ENCODE results near the gene FOXC1. TPM values are rescaled to one million over a fixed set of nuclear protein-coding genes. Genes with fewer than 3 reads are reported as not detected.

FOXC1 gene
- total RNA-seq, 1 experiment from 2014 or later: 7.3 TPM

DNA sequence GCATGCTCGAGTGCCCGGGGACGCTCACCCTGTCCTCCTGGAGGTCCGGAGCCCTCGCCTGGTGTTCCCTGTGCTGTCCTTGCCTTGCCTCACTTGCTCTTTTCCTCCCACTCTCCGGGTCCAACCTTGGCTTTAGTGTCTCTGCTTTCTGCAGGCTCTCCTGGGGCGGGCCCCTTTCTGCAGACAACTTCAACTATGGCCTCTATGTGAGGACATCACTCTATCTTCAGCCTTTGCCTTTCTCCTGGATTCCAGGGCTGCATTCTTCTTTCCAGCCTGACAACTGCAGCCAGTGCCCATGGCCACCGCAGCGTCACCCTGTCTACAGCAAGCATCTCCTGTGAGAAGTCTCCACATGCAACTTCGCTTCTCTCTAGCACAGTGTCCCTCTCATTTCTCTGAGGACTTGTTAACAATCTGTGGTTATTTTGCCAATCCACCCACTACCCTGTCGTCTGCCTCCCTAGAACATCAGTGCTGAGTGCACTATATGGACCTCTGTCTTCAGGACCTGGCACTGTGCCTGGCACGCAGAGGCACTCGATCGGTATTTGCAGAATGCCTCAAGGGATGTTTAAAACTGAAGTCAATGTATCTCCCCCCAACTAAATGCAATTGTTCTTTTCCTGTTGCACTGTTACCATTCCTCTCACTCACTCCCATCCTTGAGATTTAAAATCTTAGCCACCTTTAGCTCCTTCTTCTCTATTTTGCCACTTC, 35.9 kb downstream of the FOXC1 start:
- Histone ChIP-seq H3K79me2 (ENCODE audit: low read length) (no peaks in the 10 kb centered on the region), H3K36me3 (ENCODE audit: low read depth, low read length) (no peaks in the 10 kb centered on the region), H3K9ac (ENCODE audit: low read length) (no peak overlapping the region), H3K4me2 (ENCODE audit: low read length) (no peak overlapping the region), H3K27ac (ENCODE audit: low read length) (no peak overlapping the region), H3K4me3 (ENCODE audit: low read length) (no peak overlapping the region), H2AFZ (ENCODE audit: low read length) (no peak overlapping the region), H3K9me2 (replicated peaks; ENCODE audit: low read length) (no peaks in the 10 kb centered on the region), H3K4me1 (ENCODE audit: insufficient read depth, low read length) (peaks cover 17% of the 10 kb centered on the region), H4K20me1 (ENCODE audit: low read length) (no peaks in the 10 kb centered on the region), H3F3A (ENCODE audit: low read length, unreplicated experiment) (no peaks in the 10 kb centered on the region), H3K9me3 (ENCODE audit: low read length) (no peaks in the 10 kb centered on the region), H3K27me3 (ENCODE audit: low read length) (no peaks in the 10 kb centered on the region)
- ChIA-PET CTCF (no interaction called here), POLR2A (ENCODE audit: unreplicated experiment) (no interaction called here)
- no peak for DNase-seq
- BruUV-seq (replicated peaks): no TSS peak
- ATAC-seq: no peak
- TF ChIP-seq EZH2phosphoT487 (IDR thresholded peaks at IDR 0.05; ENCODE audit: borderline replicate concordance, low read length) (no peak), EZH2 (IDR thresholded peaks at IDR 0.05; ENCODE audit: low read length, unreplicated experiment) (no peak)
- TF ChIP-seq, protein P1, sequence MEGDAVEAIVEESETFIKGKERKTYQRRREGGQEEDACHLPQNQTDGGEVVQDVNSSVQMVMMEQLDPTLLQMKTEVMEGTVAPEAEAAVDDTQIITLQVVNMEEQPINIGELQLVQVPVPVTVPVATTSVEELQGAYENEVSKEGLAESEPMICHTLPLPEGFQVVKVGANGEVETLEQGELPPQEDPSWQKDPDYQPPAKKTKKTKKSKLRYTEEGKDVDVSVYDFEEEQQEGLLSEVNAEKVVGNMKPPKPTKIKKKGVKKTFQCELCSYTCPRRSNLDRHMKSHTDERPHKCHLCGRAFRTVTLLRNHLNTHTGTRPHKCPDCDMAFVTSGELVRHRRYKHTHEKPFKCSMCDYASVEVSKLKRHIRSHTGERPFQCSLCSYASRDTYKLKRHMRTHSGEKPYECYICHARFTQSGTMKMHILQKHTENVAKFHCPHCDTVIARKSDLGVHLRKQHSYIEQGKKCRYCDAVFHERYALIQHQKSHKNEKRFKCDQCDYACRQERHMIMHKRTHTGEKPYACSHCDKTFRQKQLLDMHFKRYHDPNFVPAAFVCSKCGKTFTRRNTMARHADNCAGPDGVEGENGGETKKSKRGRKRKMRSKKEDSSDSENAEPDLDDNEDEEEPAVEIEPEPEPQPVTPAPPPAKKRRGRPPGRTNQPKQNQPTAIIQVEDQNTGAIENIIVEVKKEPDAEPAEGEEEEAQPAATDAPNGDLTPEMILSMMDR (conservative IDR thresholded peaks at IDR 0.05; ENCODE audit: low read depth, low read length): no peak
- intact Hi-C loops (cut with micrococcal nuclease): no loop called here

DNA sequence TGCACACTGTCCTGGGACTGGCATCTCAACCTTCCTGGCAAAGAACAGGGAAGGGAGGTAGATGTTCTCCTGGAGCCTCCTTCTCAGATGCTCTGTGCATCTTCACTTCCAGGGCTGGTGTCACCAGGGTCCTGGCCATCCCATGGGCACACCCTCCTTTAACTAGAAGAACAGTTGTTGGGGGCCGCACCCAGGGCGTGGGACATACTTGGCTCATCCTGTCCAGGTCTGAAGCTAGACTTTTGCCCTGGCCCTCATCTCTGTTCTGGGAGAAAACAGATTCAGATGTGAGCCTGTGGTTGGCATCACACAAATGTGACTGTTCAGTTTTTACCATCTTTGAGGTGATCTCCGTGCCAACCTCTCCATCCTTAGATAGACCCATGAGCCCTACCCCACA, 41.6 kb downstream of the FOXC1 start:
- TF ChIP-seq EZH2phosphoT487 (IDR thresholded peaks at IDR 0.05; ENCODE audit: borderline replicate concordance, low read length) (no peak), EZH2 (IDR thresholded peaks at IDR 0.05; ENCODE audit: low read length, unreplicated experiment) (no peak)
- TF ChIP-seq, protein P1 (conservative IDR thresholded peaks at IDR 0.05; ENCODE audit: low read depth, low read length): no peak
- H3K27ac ChIP-seq (ENCODE audit: low read length): no peak overlapping the region
- DNase-seq (no peak), ATAC-seq (no peak)
- H3K4me1 ChIP-seq (ENCODE audit: insufficient read depth, low read length): no peaks in the 10 kb centered on the region
- H3K4me2 ChIP-seq (ENCODE audit: low read length): no peak overlapping the region
- H3K9me2 ChIP-seq (replicated peaks; ENCODE audit: low read length): no peaks in the 10 kb centered on the region
- CTCF ChIA-PET: no interaction called here
- no peaks in the 10 kb centered on the region for H3K36me3 ChIP-seq (ENCODE audit: low read depth, low read length)
- no peaks in the 10 kb centered on the region for H3K9me3 ChIP-seq (ENCODE audit: low read length)
- H2AFZ ChIP-seq (ENCODE audit: low read length): no peak overlapping the region
- H3F3A ChIP-seq (ENCODE audit: low read length, unreplicated experiment): no peaks in the 10 kb centered on the region
- intact Hi-C loops (cut with micrococcal nuclease): no loop called here
- no peak overlapping the region for H3K4me3 ChIP-seq (ENCODE audit: low read length)
- POLR2A ChIA-PET (ENCODE audit: unreplicated experiment): no interaction called here
- H3K9ac ChIP-seq (ENCODE audit: low read length): no peak overlapping the region
- BruUV-seq (replicated peaks): no TSS peak
- H3K27me3 ChIP-seq (ENCODE audit: low read length): no peaks in the 10 kb centered on the region
- H3K79me2 ChIP-seq (ENCODE audit: low read length): no peaks in the 10 kb centered on the region
- no peaks in the 10 kb centered on the region for H4K20me1 ChIP-seq (ENCODE audit: low read length)

DNA sequence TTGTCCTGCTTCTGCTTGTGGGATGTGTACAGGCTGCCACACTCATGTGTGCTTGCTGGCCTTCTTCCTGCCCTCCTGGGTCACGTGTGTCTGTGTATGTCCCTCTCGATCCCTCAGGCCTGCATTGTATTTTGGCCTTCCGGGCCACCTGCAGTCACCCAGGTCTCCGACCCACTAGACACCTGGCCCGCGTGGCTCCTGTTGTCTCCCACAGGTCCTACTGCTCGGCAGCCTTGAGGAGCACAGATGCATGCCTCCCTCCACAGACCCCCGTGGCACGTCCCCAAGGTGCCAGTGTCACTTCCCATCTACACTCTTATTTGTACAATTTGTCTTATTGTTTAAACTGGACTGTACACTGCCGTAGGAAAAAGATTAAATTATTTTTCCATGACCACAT, 43.1 kb downstream of the FOXC1 start:
- TF ChIP-seq EZH2phosphoT487 (IDR thresholded peaks at IDR 0.05; ENCODE audit: borderline replicate concordance, low read length) (no peak), EZH2 (IDR thresholded peaks at IDR 0.05; ENCODE audit: low read length, unreplicated experiment) (no peak)
- TF ChIP-seq, protein P1 (conservative IDR thresholded peaks at IDR 0.05; ENCODE audit: low read depth, low read length): no peak
- Histone ChIP-seq H3K4me2 (ENCODE audit: low read length) (no peak overlapping the region), H3K9me2 (replicated peaks; ENCODE audit: low read length) (no peaks in the 10 kb centered on the region), H3K27me3 (ENCODE audit: low read length) (no peaks in the 10 kb centered on the region), H3K9me3 (ENCODE audit: low read length) (no peaks in the 10 kb centered on the region), H4K20me1 (ENCODE audit: low read length) (no peaks in the 10 kb centered on the region), H3K9ac (ENCODE audit: low read length) (no peak overlapping the region), H3K4me3 (ENCODE audit: low read length) (no peak overlapping the region), H3K27ac (ENCODE audit: low read length) (no peak overlapping the region), H3F3A (ENCODE audit: low read length, unreplicated experiment) (no peaks in the 10 kb centered on the region), H3K36me3 (ENCODE audit: low read depth, low read length) (no peaks in the 10 kb centered on the region), H3K79me2 (ENCODE audit: low read length) (no peaks in the 10 kb centered on the region), H2AFZ (ENCODE audit: low read length) (no peak overlapping the region), H3K4me1 (ENCODE audit: insufficient read depth, low read length) (no peaks in the 10 kb centered on the region)
- CTCF ChIA-PET: no interaction called here
- DNase-seq (no peak), ATAC-seq (no peak)
- intact Hi-C loops (cut with micrococcal nuclease): no loop called here
- BruUV-seq (replicated peaks): no TSS peak
- POLR2A ChIA-PET (ENCODE audit: unreplicated experiment): no interaction called here
